ENCODE data around the gene KLF7.

The KLF7 gene

GRCh38 chr2:207188626-207189419, 23.1 kb upstream of the KLF7 start:
- no peaks in the 10 kb centered on the region for H3K36me3 ChIP-seq (ENCODE audit: control insufficient read depth, insufficient read depth, low read length)
- H3K27ac ChIP-seq (ENCODE audit: insufficient read depth, low read depth, low read length, poor library complexity, severe bottlenecking) = no peak overlapping the region
- H3K27me3 ChIP-seq (ENCODE audit: control insufficient read depth, insufficient read depth, low read length, poor library complexity, severe bottlenecking) = no peaks in the 10 kb centered on the region
- no peaks in the 10 kb centered on the region for H3K9me3 ChIP-seq (ENCODE audit: control insufficient read depth, low read length)
- WGBS, 2 experiments = 95 to 98% methylated on average over 2 of the region's 3 CpGs
- H3K4me1 ChIP-seq (ENCODE audit: control insufficient read depth, insufficient read depth, low read length) = no peaks in the 10 kb centered on the region
- H3K4me3 ChIP-seq (ENCODE audit: insufficient read depth, low read depth, low read length) = no peak overlapping the region

GRCh38 chr2:207185372-207185771, 19.6 kb upstream of the KLF7 start:
- H3K4me3 ChIP-seq (ENCODE audit: insufficient read depth, low read depth, low read length) = no peak overlapping the region
- H3K27ac ChIP-seq (ENCODE audit: insufficient read depth, low read depth, low read length, poor library complexity, severe bottlenecking) = no peak overlapping the region
- no peaks in the 10 kb centered on the region for H3K9me3 ChIP-seq (ENCODE audit: control insufficient read depth, low read length)
- no peaks in the 10 kb centered on the region for H3K27me3 ChIP-seq (ENCODE audit: control insufficient read depth, insufficient read depth, low read length, poor library complexity, severe bottlenecking)
- 78 to 79% methylated on average over 6 of the region's 6 CpGs for WGBS, 2 experiments
- no peaks in the 10 kb centered on the region for H3K36me3 ChIP-seq (ENCODE audit: control insufficient read depth, insufficient read depth, low read length)
- H3K4me1 ChIP-seq (ENCODE audit: control insufficient read depth, insufficient read depth, low read length) = no peaks in the 10 kb centered on the region

GRCh38 chr2:207184768-207185167, 19.0 kb upstream of the KLF7 start:
- WGBS, 2 experiments = 76 to 79% methylated on average over 5 of the region's 5 CpGs
- H3K27me3 ChIP-seq (ENCODE audit: control insufficient read depth, insufficient read depth, low read length, poor library complexity, severe bottlenecking) = no peaks in the 10 kb centered on the region
- H3K36me3 ChIP-seq (ENCODE audit: control insufficient read depth, insufficient read depth, low read length) = no peaks in the 10 kb centered on the region
- H3K4me3 ChIP-seq (ENCODE audit: insufficient read depth, low read depth, low read length) = no peak overlapping the region
- H3K27ac ChIP-seq (ENCODE audit: insufficient read depth, low read depth, low read length, poor library complexity, severe bottlenecking) = no peak overlapping the region
- no peaks in the 10 kb centered on the region for H3K4me1 ChIP-seq (ENCODE audit: control insufficient read depth, insufficient read depth, low read length)
- no peaks in the 10 kb centered on the region for H3K9me3 ChIP-seq (ENCODE audit: control insufficient read depth, low read length)

- Histone ChIP-seq H3K9me3 (ENCODE audit: control insufficient read depth, low read length) (no peaks in the 10 kb centered on the region), H3K4me1 (ENCODE audit: control insufficient read depth, insufficient read depth, low read length) (no peaks in the 10 kb centered on the region), H3K27ac (ENCODE audit: insufficient read depth, low read depth, low read length, poor library complexity, severe bottlenecking) (no peak overlapping the region), H3K36me3 (ENCODE audit: control insufficient read depth, insufficient read depth, low read length) (no peaks in the 10 kb centered on the region), H3K4me3 (ENCODE audit: insufficient read depth, low read depth, low read length) (no peak overlapping the region), H3K27me3 (ENCODE audit: control insufficient read depth, insufficient read depth, low read length, poor library complexity, severe bottlenecking) (no peaks in the 10 kb centered on the region)
- WGBS, 2 experiments = 90 to 97% methylated on average over 2 of the region's 2 CpGs
Observed at GRCh38 chr2:207184348-207184747, 18.6 kb upstream of the KLF7 start.

GRCh38 chr2:207183506-207183905, 17.8 kb upstream of the KLF7 start:
- Histone ChIP-seq H3K4me3 (ENCODE audit: insufficient read depth, low read depth, low read length) (no peak overlapping the region), H3K27ac (ENCODE audit: insufficient read depth, low read depth, low read length, poor library complexity, severe bottlenecking) (no peak overlapping the region), H3K36me3 (ENCODE audit: control insufficient read depth, insufficient read depth, low read length) (no peaks in the 10 kb centered on the region), H3K9me3 (ENCODE audit: control insufficient read depth, low read length) (no peaks in the 10 kb centered on the region), H3K27me3 (ENCODE audit: control insufficient read depth, insufficient read depth, low read length, poor library complexity, severe bottlenecking) (no peaks in the 10 kb centered on the region), H3K4me1 (ENCODE audit: control insufficient read depth, insufficient read depth, low read length) (no peaks in the 10 kb centered on the region)

- Histone ChIP-seq H3K4me3 (ENCODE audit: insufficient read depth, low read depth, low read length) (no peak overlapping the region), H3K36me3 (ENCODE audit: control insufficient read depth, insufficient read depth, low read length) (no peaks in the 10 kb centered on the region), H3K27ac (ENCODE audit: insufficient read depth, low read depth, low read length, poor library complexity, severe bottlenecking) (no peak overlapping the region), H3K4me1 (ENCODE audit: control insufficient read depth, insufficient read depth, low read length) (no peaks in the 10 kb centered on the region), H3K9me3 (ENCODE audit: control insufficient read depth, low read length) (no peaks in the 10 kb centered on the region), H3K27me3 (ENCODE audit: control insufficient read depth, insufficient read depth, low read length, poor library complexity, severe bottlenecking) (no peaks in the 10 kb centered on the region)
- WGBS, 2 experiments = 92 to 95% methylated on average over 2 of the region's 2 CpGs
Observed at GRCh38 chr2:207182911-207183310, 17.2 kb upstream of the KLF7 start.

GRCh38 chr2:207181526-207182274, 16.0 kb upstream of the KLF7 start:
- no peaks in the 10 kb centered on the region for H3K4me1 ChIP-seq (ENCODE audit: control insufficient read depth, insufficient read depth, low read length)
- H3K4me3 ChIP-seq (ENCODE audit: insufficient read depth, low read depth, low read length) = no peak overlapping the region
- no peaks in the 10 kb centered on the region for H3K27me3 ChIP-seq (ENCODE audit: control insufficient read depth, insufficient read depth, low read length, poor library complexity, severe bottlenecking)
- no peak overlapping the region for H3K27ac ChIP-seq (ENCODE audit: insufficient read depth, low read depth, low read length, poor library complexity, severe bottlenecking)
- WGBS, 2 experiments = 96% methylated on average over 6 to 7 of the region's 7 CpGs
- H3K36me3 ChIP-seq (ENCODE audit: control insufficient read depth, insufficient read depth, low read length) = no peaks in the 10 kb centered on the region
- no peaks in the 10 kb centered on the region for H3K9me3 ChIP-seq (ENCODE audit: control insufficient read depth, low read length)

- H3K27me3 ChIP-seq (ENCODE audit: control insufficient read depth, insufficient read depth, low read length, poor library complexity, severe bottlenecking) = no peaks in the 10 kb centered on the region
- H3K9me3 ChIP-seq (ENCODE audit: control insufficient read depth, low read length) = no peaks in the 10 kb centered on the region
Observed at GRCh38 chr2:207180741-207181140, 15.0 kb upstream of the KLF7 start.

GRCh38 chr2:207176247-207176646, 10.5 kb upstream of the KLF7 start:
- Histone ChIP-seq H3K4me1 (ENCODE audit: control insufficient read depth, insufficient read depth, low read length) (no peaks in the 10 kb centered on the region), H3K27me3 (ENCODE audit: control insufficient read depth, insufficient read depth, low read length, poor library complexity, severe bottlenecking) (no peaks in the 10 kb centered on the region), H3K4me3 (ENCODE audit: insufficient read depth, low read depth, low read length) (no peak overlapping the region), H3K36me3 (ENCODE audit: control insufficient read depth, insufficient read depth, low read length) (no peaks in the 10 kb centered on the region), H3K9me3 (ENCODE audit: control insufficient read depth, low read length) (no peaks in the 10 kb centered on the region), H3K27ac (ENCODE audit: insufficient read depth, low read depth, low read length, poor library complexity, severe bottlenecking) (no peak overlapping the region)

More at GRCh38 chr2:207180741-207181140, 15.0 kb upstream of the KLF7 start:
- H3K27ac ChIP-seq (ENCODE audit: insufficient read depth, low read depth, low read length, poor library complexity, severe bottlenecking) = no peak overlapping the region
- no peak overlapping the region for H3K4me3 ChIP-seq (ENCODE audit: insufficient read depth, low read depth, low read length)
- H3K4me1 ChIP-seq (ENCODE audit: control insufficient read depth, insufficient read depth, low read length) = no peaks in the 10 kb centered on the region
- no peaks in the 10 kb centered on the region for H3K36me3 ChIP-seq (ENCODE audit: control insufficient read depth, insufficient read depth, low read length)

GRCh38 chr2:207173641-207174040, 7.9 kb upstream of the KLF7 start:
- Histone ChIP-seq H3K4me1 (ENCODE audit: control insufficient read depth, insufficient read depth, low read length) (no peaks in the 10 kb centered on the region), H3K27me3 (ENCODE audit: control insufficient read depth, insufficient read depth, low read length, poor library complexity, severe bottlenecking) (no peaks in the 10 kb centered on the region), H3K4me3 (ENCODE audit: insufficient read depth, low read depth, low read length) (no peak overlapping the region), H3K36me3 (ENCODE audit: control insufficient read depth, insufficient read depth, low read length) (no peaks in the 10 kb centered on the region), H3K27ac (ENCODE audit: insufficient read depth, low read depth, low read length, poor library complexity, severe bottlenecking) (no peak overlapping the region), H3K9me3 (ENCODE audit: control insufficient read depth, low read length) (no peaks in the 10 kb centered on the region)
- WGBS, 2 experiments = 100% methylated on average over 1 of the region's 1 CpG

All from ectodermal cell (in vitro differentiated cells).